Osteocyte (in vitro differentiated cells): ENCODE data around the gene SLC6A20. TPM values are rescaled to one million over a fixed set of nuclear protein-coding genes. Genes with fewer than 3 reads are reported as not detected.

Experiments used
- DNase-seq: peaks from one replicate; pipeline ENCODE4 v3.0.0; 2021; ENCODE audit warnings: mixed read lengths; ENCODE audit not compliant: unreplicated experiment; ENCODE audit errors: extremely low spot score
- H3K27ac Mint-ChIP-seq: one replicate; pipeline ENCODE4 v1.8.0; 2021; ENCODE audit warnings: mild to moderate bottlenecking, mixed read lengths; ENCODE audit not compliant: unreplicated experiment
- H3K27me3 Mint-ChIP-seq: one replicate; pipeline ENCODE4 v1.8.0; 2021; ENCODE audit warnings: mixed read lengths; ENCODE audit not compliant: unreplicated experiment
- H3K36me3 Mint-ChIP-seq: one replicate; pipeline ENCODE4 v1.8.0; 2021; ENCODE audit warnings: mixed read lengths; ENCODE audit not compliant: unreplicated experiment
- H3K4me1 Mint-ChIP-seq: one replicate; pipeline ENCODE4 v1.8.0; 2021; ENCODE audit warnings: mixed read lengths; ENCODE audit not compliant: unreplicated experiment
- H3K4me3 Mint-ChIP-seq: one replicate; pipeline ENCODE4 v1.8.0; 2021; ENCODE audit warnings: mild to moderate bottlenecking, moderate library complexity, mixed read lengths; ENCODE audit not compliant: unreplicated experiment
- H3K9me3 Mint-ChIP-seq: one replicate; pipeline ENCODE4 v1.8.0; 2021; ENCODE audit warnings: mixed read lengths; ENCODE audit not compliant: unreplicated experiment
- CTCF ChIP-seq: fragments of 200-600 bp; sonication (generic); IDR thresholded peaks from 2 replicates; pipeline ENCODE4 v1.5.0; 2021; ENCODE audit warnings: antibody characterized with exemption, mild to moderate bottlenecking, moderate library complexity
- total RNA-seq: library from RNA; stranded (reverse); gene quantifications from 2 replicates; pipeline ENCODE4 v1.2.1, GENCODE V29; 2021

The SLC6A20 gene
- total RNA-seq, 1 donor from 2014 or later, result not detected

- H3K9me3 Mint-ChIP-seq, result no peaks in the 10 kb centered on the region
Measured at GRCh38 chr3:45841420-45841756, 45.1 kb upstream of the SLC6A20 start.

GRCh38 chr3:45838466-45838865, 42.1 kb upstream of the SLC6A20 start:
- peaks cover 21% of the 10 kb centered on the region for H3K36me3 Mint-ChIP-seq
- DNase-seq, result no peak
- peaks cover 13% of the 10 kb centered on the region for H3K4me1 Mint-ChIP-seq
- H3K4me3 Mint-ChIP-seq, result no peak overlapping the region
- peaks cover 4% of the 10 kb centered on the region for H3K27me3 Mint-ChIP-seq
- no peak overlapping the region for H3K27ac Mint-ChIP-seq
- TF ChIP-seq CTCF, result no peak
- no peaks in the 10 kb centered on the region for H3K9me3 Mint-ChIP-seq

More at GRCh38 chr3:45841420-45841756, 45.1 kb upstream of the SLC6A20 start:
- peaks cover 7% of the 10 kb centered on the region for H3K36me3 Mint-ChIP-seq
- H3K4me3 Mint-ChIP-seq, result peak overlapping the region; percentile 96
- H3K4me1 Mint-ChIP-seq, result peaks cover 13% of the 10 kb centered on the region
- peaks cover 23% of the 10 kb centered on the region for H3K27me3 Mint-ChIP-seq
- H3K27ac Mint-ChIP-seq, result peak overlapping the region; percentile 97
- DNase-seq, result no peak
- TF ChIP-seq CTCF, result no peak

- Mint-ChIP-seq H3K4me3 (no peak overlapping the region), H3K4me1 (no peaks in the 10 kb centered on the region), H3K27ac (no peak overlapping the region), H3K27me3 (no peaks in the 10 kb centered on the region), H3K36me3 (peaks cover 59% of the 10 kb centered on the region), H3K9me3 (no peaks in the 10 kb centered on the region)
- no peak for DNase-seq
- peak; percentile 38 for TF ChIP-seq CTCF
Measured at GRCh38 chr3:45832699-45833098, 36.4 kb upstream of the SLC6A20 start.

GRCh38 chr3:45830121-45830520, 33.8 kb upstream of the SLC6A20 start:
- no peak for TF ChIP-seq CTCF
- Mint-ChIP-seq H3K27ac (no peak overlapping the region), H3K4me1 (no peaks in the 10 kb centered on the region), H3K9me3 (no peaks in the 10 kb centered on the region), H3K36me3 (peaks cover 60% of the 10 kb centered on the region), H3K27me3 (no peaks in the 10 kb centered on the region), H3K4me3 (no peak overlapping the region)
- no peak for DNase-seq

- Mint-ChIP-seq H3K27me3 (no peaks in the 10 kb centered on the region), H3K9me3 (no peaks in the 10 kb centered on the region), H3K4me3 (no peak overlapping the region), H3K36me3 (peaks cover 49% of the 10 kb centered on the region), H3K4me1 (no peaks in the 10 kb centered on the region), H3K27ac (no peak overlapping the region)
- no peak for DNase-seq
- no peak for TF ChIP-seq CTCF
Measured at GRCh38 chr3:45826908-45827307, 30.6 kb upstream of the SLC6A20 start.
